ENCODE data around the gene ABR. TPM values are rescaled to one million over a fixed set of nuclear protein-coding genes. Genes with fewer than 3 reads are reported as not detected.
"Not testable (repeated sequence)": the region's sequence is repeated elsewhere in the genome, so short reads cannot be mapped to it uniquely, and the experiment has no call there.

The ABR gene
- total RNA-seq, 1 donor from 2014 or later = 63.6 TPM

GRCh38 chr17:1070411-1070810, 109.4 kb downstream of the ABR start:
- no peak for TF ChIP-seq CTCF (conservative IDR thresholded peaks at IDR 0.05)
- peaks cover 15% of the 10 kb centered on the region for H3K36me3 Mint-ChIP-seq
- H3K27ac Mint-ChIP-seq = no peak overlapping the region
- DNase-seq (ENCODE audit: extremely low spot score, unreplicated experiment) = no peak
- H3K4me1 Mint-ChIP-seq (ENCODE audit: unreplicated experiment) = peaks cover 7% of the 10 kb centered on the region
- no peak overlapping the region for H3K4me3 Mint-ChIP-seq
- no peaks in the 10 kb centered on the region for H3K9me3 Mint-ChIP-seq
- H3K27me3 Mint-ChIP-seq = no peaks in the 10 kb centered on the region

- TF ChIP-seq CTCF (conservative IDR thresholded peaks at IDR 0.05) = no peak
- Mint-ChIP-seq H3K27me3 (no peaks in the 10 kb centered on the region), H3K4me3 (no peak overlapping the region), H3K9me3 (no peaks in the 10 kb centered on the region), H3K27ac (no peak overlapping the region), H3K36me3 (peaks cover 15% of the 10 kb centered on the region), H3K4me1 (ENCODE audit: unreplicated experiment) (peaks cover 5% of the 10 kb centered on the region)
- no peak for DNase-seq (ENCODE audit: extremely low spot score, unreplicated experiment)
Measured at GRCh38 chr17:1069847-1070246, 109.9 kb downstream of the ABR start.

- Mint-ChIP-seq H3K4me3 (no peak overlapping the region), H3K27me3 (no peaks in the 10 kb centered on the region), H3K9me3 (no peaks in the 10 kb centered on the region), H3K36me3 (peaks cover 15% of the 10 kb centered on the region), H3K4me1 (ENCODE audit: unreplicated experiment) (peaks cover 5% of the 10 kb centered on the region), H3K27ac (no peak overlapping the region)
- no peak for TF ChIP-seq CTCF (conservative IDR thresholded peaks at IDR 0.05)
- DNase-seq (ENCODE audit: extremely low spot score, unreplicated experiment) = no peak
Measured at GRCh38 chr17:1068356-1068755, 111.4 kb downstream of the ABR start.

GRCh38 chr17:1067282-1067956, 112.4 kb downstream of the ABR start:
- Mint-ChIP-seq H3K27ac (no peak overlapping the region), H3K9me3 (no peaks in the 10 kb centered on the region), H3K27me3 (no peaks in the 10 kb centered on the region), H3K36me3 (peaks cover 15% of the 10 kb centered on the region), H3K4me3 (no peak overlapping the region), H3K4me1 (ENCODE audit: unreplicated experiment) (peaks cover 5% of the 10 kb centered on the region)
- no peak for DNase-seq (ENCODE audit: extremely low spot score, unreplicated experiment)
- TF ChIP-seq CTCF (conservative IDR thresholded peaks at IDR 0.05) = no peak

- not testable (repeated sequence) for H3K27ac Mint-ChIP-seq; DNase-seq (ENCODE audit: extremely low spot score, unreplicated experiment); H3K27me3 Mint-ChIP-seq; H3K4me1 Mint-ChIP-seq (ENCODE audit: unreplicated experiment); H3K4me3 Mint-ChIP-seq; H3K9me3 Mint-ChIP-seq
- H3K36me3 Mint-ChIP-seq = peaks cover 15% of the 10 kb centered on the region
Measured at GRCh38 chr17:1065416-1065815, 114.4 kb downstream of the ABR start.

- no peak for TF ChIP-seq CTCF (conservative IDR thresholded peaks at IDR 0.05)
Measured at GRCh38 chr17:1060991-1061390, 118.8 kb downstream of the ABR start.

More at GRCh38 chr17:1060991-1061390, 118.8 kb downstream of the ABR start:
- no peaks in the 10 kb centered on the region for H3K27me3 Mint-ChIP-seq
- DNase-seq (ENCODE audit: extremely low spot score, unreplicated experiment) = no peak
- H3K4me3 Mint-ChIP-seq = no peak overlapping the region
- H3K9me3 Mint-ChIP-seq = no peaks in the 10 kb centered on the region
- H3K4me1 Mint-ChIP-seq (ENCODE audit: unreplicated experiment) = peaks cover 9% of the 10 kb centered on the region
- peaks cover 25% of the 10 kb centered on the region for H3K36me3 Mint-ChIP-seq
- no peak overlapping the region for H3K27ac Mint-ChIP-seq

Measured in type B pancreatic cell (in vitro differentiated cells).